HG02642 (cell line): ENCODE results near the gene KREMEN2.
A peak's percentile ranks its signal among the peaks of the same experiment; 100 is the strongest.

Experiments
- ATAC-seq: cut with Tn5 transposase; IDR thresholded peaks from one replicate; pipeline ENCODE4 v1.9.1; 2021; ENCODE audit warnings: mild to moderate bottlenecking; ENCODE audit not compliant: unreplicated experiment, poor library complexity

Gene KREMEN2

GRCh38 chr16:2963074-2963722 is 877 bp upstream of the KREMEN2 start:
- ATAC-seq: no peak

- ATAC-seq: no peak
These were observed 631 bp downstream of the KREMEN2 start for GRCh38 chr16:2964475-2965336.

GRCh38 chr16:2966043-2966807 is 2.1 kb downstream of the KREMEN2 start:
- no peak for ATAC-seq

- no peak for ATAC-seq
These were observed 2.7 kb downstream of the KREMEN2 start for GRCh38 chr16:2966808-2967191.

- ATAC-seq: no peak
These were observed 3.1 kb downstream of the KREMEN2 start for GRCh38 chr16:2967211-2967631.

- ATAC-seq: no peak
These were observed 3.7 kb downstream of the KREMEN2 start for GRCh38 chr16:2967721-2968161.

GRCh38 chr16:2968368-2968737 is 4.3 kb downstream of the KREMEN2 start:
- no peak for ATAC-seq

GRCh38 chr16:2968738-2969544 is 4.9 kb downstream of the KREMEN2 start, which contains the start of gene PAQR4:
Gene PAQR4, plus strand, starts transcription at chr16:2969348. Its CDS starts 327 bp downstream, at chr16:2969675.
- ATAC-seq: peak; percentile 77

GRCh38 chr16:2969545-2970521 is 5.8 kb downstream of the KREMEN2 start:
- peak; percentile 29 for ATAC-seq

GRCh38 chr16:2970563-2970962 is 6.5 kb downstream of the KREMEN2 start:
- ATAC-seq: no peak

GRCh38 chr16:2971134-2971984 is 7.3 kb downstream of the KREMEN2 start:
- no peak for ATAC-seq

- ATAC-seq: no peak
These were observed 8.1 kb downstream of the KREMEN2 start for GRCh38 chr16:2971985-2972784.

- ATAC-seq: no peak
These were observed 9.0 kb downstream of the KREMEN2 start for GRCh38 chr16:2973093-2973492.

- ATAC-seq: no peak
These were observed 9.7 kb downstream of the KREMEN2 start for GRCh38 chr16:2973605-2974318.

GRCh38 chr16:2974319-2975056 is 10.4 kb downstream of the KREMEN2 start:
- ATAC-seq: no peak
